HUES48 (cell line): ENCODE data around the gene FRRS1L.

Experiments
- H3K27ac ChIP-seq: one replicate; pipeline ENCODE4 v1.7.0; 2013; ENCODE audit warnings: low read depth, low read length, inconsistent platforms
- H3K27me3 ChIP-seq: 2 replicates; pipeline ENCODE4 v1.6.1; 2013; ENCODE audit warnings: mild to moderate bottlenecking, low read length; ENCODE audit not compliant: control insufficient read depth, insufficient read depth
- H3K36me3 ChIP-seq: 2 replicates; pipeline ENCODE4 v1.6.1; 2013; ENCODE audit warnings: low read length; ENCODE audit not compliant: control insufficient read depth, insufficient read depth
- H3K4me1 ChIP-seq: 2 replicates; pipeline ENCODE4 v1.6.1; 2013; ENCODE audit warnings: mild to moderate bottlenecking, low read length; ENCODE audit not compliant: control insufficient read depth, insufficient read depth
- H3K4me3 ChIP-seq: 2 replicates; pipeline ENCODE4 v1.5.1; 2013; ENCODE audit warnings: mild to moderate bottlenecking, low read depth, low read length
- H3K9ac ChIP-seq: 2 replicates; pipeline ENCODE4 v1.6.1; 2013; ENCODE audit warnings: mild to moderate bottlenecking, low read depth, low read length, moderate library complexity
- H3K9me3 ChIP-seq: 2 replicates; pipeline ENCODE4 v1.6.1; 2013; ENCODE audit warnings: low read length; ENCODE audit not compliant: control insufficient read depth, insufficient read depth

FRRS1L gene

GRCh38 chr9:109085510-109085909 is 81.5 kb downstream of the FRRS1L start:
- no peak overlapping the region for H3K9ac ChIP-seq
- no peaks in the 10 kb centered on the region for H3K27me3 ChIP-seq
- H3K4me3 ChIP-seq: no peak overlapping the region
- no peaks in the 10 kb centered on the region for H3K4me1 ChIP-seq
- H3K36me3 ChIP-seq: peaks cover 71% of the 10 kb centered on the region
- H3K27ac ChIP-seq: no peak overlapping the region
- H3K9me3 ChIP-seq: no peaks in the 10 kb centered on the region

GRCh38 chr9:109083813-109084405 is 83.1 kb downstream of the FRRS1L start:
- H3K4me1 ChIP-seq: no peaks in the 10 kb centered on the region
- H3K9me3 ChIP-seq: no peaks in the 10 kb centered on the region
- H3K4me3 ChIP-seq: no peak overlapping the region
- H3K9ac ChIP-seq: no peak overlapping the region
- H3K27ac ChIP-seq: no peak overlapping the region
- peaks cover 77% of the 10 kb centered on the region for H3K36me3 ChIP-seq
- no peaks in the 10 kb centered on the region for H3K27me3 ChIP-seq

- H3K27me3 ChIP-seq: no peaks in the 10 kb centered on the region
- H3K9ac ChIP-seq: no peak overlapping the region
- H3K4me1 ChIP-seq: no peaks in the 10 kb centered on the region
- H3K4me3 ChIP-seq: no peak overlapping the region
- peaks cover 81% of the 10 kb centered on the region for H3K36me3 ChIP-seq
- no peak overlapping the region for H3K27ac ChIP-seq
- H3K9me3 ChIP-seq: no peaks in the 10 kb centered on the region
Observed at GRCh38 chr9:109083141-109083540, 83.9 kb downstream of the FRRS1L start.

GRCh38 chr9:109082091-109082620 is 84.9 kb downstream of the FRRS1L start:
- no peaks in the 10 kb centered on the region for H3K9me3 ChIP-seq
- H3K36me3 ChIP-seq: peaks cover 81% of the 10 kb centered on the region
- H3K4me3 ChIP-seq: no peak overlapping the region
- no peaks in the 10 kb centered on the region for H3K27me3 ChIP-seq
- H3K4me1 ChIP-seq: no peaks in the 10 kb centered on the region
- H3K27ac ChIP-seq: no peak overlapping the region
- H3K9ac ChIP-seq: no peak overlapping the region
